NCI-H2107 treated with DMSO at 0.1 percent for 48 hours (cell line): ENCODE results near the gene HBG1.
"Not testable (repeated sequence)": the region's sequence is repeated elsewhere in the genome, so short reads cannot be mapped to it uniquely, and the experiment has no call there.

Experiments
- DNase-seq: peaks from one replicate; lab custom pipeline; 2025; ENCODE audit not compliant: unreplicated experiment; lab: John Stamatoyannopoulos, UW

Gene HBG1

GRCh38 chr11:5249807-5250396 lies at the start of gene HBG1:
TSS of gene HBG1 (minus strand) at chr11:5249857. CDS start at chr11:5249804, 53 bp downstream.
- not testable (repeated sequence) for DNase-seq

DNA sequence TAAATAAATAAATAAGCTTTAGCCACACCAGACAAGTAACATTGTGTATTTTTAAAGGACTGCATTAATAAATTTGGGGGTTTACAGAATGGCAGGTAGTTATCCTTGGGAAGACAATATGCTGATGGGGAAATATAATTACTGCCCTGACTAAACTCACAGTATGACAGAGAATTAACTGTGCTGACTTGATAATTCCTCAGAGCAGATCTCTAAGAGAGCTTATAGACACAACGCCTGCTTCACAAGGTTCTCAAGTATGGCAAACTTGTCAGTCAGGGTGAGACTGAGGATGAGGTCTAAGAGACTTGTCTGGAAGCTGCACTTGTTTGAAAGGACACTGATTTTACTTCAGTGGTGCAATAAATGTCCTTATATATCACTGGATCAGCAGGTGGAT lies 48.8 kb upstream of the HBG1 start:
- DNase-seq: no peak

DNA sequence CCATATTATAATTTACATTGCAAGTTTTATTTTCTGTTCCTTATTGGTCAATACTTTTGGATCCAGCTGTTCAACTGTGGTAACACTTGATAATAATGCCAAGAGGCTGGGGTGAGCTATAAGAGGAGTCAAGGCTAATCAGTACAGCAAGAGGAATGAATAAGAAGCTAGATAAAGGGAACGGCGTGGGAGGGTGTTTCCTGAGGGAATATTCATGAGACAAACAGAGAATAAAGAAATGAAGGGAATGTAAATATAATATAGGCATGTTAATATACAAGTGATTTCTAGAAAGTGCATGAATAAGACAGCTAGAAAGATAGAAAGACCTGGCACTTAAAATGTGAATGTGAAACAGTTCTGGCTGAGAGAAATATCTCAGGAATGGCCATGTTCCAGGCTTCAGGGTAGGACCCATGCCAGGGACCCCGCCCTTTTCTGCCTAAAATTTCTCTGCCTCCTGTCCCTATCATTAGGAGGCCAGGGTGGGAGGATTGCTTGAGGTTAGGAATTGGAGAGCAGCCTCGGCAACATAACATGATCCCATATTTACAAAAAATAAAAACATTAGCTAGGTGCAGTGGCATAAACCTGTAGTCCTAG lies 48.2 kb upstream of the HBG1 start:
- no peak for DNase-seq

DNA sequence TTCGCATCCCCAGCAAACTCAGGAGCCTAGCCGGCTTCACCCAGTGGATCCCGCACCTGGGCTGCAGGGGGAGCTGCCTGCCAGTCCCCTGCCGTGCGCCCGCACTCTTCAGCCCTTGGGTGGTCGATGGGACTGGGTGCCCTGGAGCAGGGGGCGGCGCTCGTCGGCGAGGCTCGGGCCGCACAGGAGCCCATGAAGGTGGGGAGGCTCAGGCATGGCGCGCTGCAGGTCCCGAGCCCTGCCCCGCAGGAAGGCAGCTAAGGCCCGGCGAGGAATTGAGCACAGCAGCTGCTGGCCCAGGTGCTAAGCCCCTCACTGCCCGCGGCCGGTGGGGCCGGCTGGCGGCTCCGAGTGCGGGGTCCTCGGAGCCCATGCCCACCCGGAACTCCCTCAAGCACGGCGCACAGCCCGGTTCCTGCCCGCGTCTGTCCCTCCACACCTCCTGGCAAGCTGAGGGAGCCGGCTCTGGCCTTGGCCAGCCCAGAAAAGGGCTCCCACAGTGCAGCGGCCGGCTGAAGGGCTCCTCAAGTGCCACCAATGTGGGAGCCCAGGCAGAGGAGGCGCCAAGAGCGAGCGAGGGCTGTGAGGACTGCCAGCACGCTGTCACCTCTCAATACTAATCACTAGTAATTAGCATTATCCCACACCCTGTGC lies 44.8 kb upstream of the HBG1 start:
- DNase-seq: not testable (repeated sequence)

DNA sequence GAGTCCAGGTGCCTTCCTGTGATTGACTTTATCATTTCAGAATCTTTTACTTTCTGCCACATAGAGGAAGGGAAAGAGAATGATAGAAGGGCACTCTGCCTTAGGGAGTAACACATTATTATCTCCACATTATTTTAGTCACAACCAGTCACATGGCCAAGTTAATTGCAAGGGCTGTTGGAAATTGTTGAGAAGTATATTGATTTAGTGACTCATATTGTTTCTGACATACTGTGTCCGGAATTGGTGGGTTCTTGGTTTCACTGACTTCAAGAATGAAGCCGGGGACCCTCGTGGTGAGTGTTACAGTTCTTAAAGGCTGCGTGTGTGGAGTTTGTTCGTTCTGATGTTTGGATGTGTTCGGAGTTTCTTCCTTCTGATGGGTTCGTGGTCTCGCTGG lies 43.4 kb upstream of the HBG1 start:
- no peak for DNase-seq

DNA sequence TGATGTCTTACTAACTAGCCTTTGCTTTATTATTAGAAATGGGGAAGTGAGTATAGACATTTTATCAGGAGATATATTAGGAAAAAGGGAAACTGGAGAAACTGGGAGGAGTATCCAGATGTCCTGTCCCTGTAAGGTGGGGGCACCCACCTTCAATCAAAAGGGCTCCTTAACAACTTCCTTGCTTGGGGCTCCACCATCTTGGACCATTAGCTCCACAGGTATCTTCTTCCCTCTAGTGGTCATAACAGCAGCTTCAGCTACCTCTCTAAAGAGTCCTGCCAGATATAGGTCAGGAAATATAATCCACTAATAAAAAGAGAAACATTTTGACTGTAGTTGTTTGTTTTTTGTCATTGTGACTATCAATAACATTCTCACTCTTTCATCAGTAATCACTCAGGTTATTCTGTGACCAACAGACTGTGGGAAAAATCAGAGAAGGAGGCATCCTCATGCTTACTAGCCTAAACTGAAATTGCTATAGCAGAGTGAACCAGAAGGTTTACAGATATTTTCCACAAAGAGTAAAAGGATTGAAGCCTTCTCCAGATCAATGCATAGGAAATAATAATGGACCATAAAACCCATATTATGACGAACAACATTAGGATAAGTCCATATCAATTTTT lies 41.7 kb upstream of the HBG1 start:
- no peak for DNase-seq

DNA sequence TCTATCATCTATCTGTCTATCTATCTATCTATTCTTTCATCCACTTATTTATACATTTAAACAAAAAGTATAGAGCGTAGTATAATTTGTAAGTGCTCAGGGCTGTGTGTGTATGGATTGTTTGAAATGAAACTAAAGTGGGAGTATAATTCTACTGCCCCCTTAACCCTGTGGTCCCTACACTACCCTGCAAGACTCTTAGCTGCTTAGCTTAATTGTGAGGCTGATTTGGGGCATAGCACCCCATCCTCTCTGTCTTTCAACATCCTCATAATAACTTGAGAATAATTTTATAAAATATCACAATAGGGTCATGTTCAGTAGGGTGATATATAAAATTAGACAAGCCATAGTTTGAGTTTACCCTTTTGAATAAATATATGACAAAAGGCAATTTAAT lies 40.4 kb upstream of the HBG1 start:
- no peak for DNase-seq

- no peak for DNase-seq
These were observed 40.0 kb upstream of the HBG1 start for GRCh38 chr11:5289696-5290095.

- no peak for DNase-seq
These were observed 39.4 kb upstream of the HBG1 start for GRCh38 chr11:5288906-5289550.

DNA sequence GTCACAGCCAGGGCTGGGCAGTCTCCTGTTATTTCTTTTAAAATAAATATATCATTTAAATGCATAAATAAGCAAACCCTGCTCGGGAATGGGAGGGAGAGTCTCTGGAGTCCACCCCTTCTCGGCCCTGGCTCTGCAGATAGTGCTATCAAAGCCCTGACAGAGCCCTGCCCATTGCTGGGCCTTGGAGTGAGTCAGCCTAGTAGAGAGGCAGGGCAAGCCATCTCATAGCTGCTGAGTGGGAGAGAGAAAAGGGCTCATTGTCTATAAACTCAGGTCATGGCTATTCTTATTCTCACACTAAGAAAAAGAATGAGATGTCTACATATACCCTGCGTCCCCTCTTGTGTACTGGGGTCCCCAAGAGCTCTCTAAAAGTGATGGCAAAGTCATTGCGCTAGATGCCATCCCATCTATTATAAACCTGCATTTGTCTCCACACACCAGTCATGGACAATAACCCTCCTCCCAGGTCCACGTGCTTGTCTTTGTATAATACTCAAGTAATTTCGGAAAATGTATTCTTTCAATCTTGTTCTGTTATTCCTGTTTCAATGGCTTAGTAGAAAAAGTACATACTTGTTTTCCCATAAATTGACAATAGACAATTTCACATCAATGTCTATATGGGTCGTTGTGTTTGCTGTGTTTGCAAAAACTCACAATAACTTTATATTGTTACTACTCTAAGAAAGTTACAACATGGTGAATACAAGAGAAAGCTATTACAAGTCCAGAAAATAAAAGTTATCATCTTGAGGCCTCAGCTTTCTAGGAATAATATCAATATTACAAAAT lies 38.6 kb upstream of the HBG1 start:
- no peak for DNase-seq

DNA sequence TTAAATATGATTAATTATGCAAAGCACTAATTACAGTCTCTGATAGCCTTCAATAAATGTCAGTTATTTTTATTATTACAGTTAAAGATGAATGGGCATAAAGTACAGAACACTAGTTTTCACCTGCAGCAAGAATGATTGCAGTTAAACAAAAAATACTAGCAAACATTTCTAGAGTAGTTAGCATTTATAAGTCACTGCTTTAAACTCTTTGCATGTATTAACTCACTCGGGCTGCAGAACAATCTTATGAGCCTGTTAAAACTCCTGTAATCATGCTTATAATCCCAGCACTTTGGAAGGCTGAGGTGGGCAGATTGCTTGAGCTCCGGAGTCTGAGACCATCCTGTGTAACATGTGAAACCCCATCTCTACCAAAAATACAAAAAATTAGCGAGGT lies 37.2 kb upstream of the HBG1 start:
- DNase-seq: no peak

DNA sequence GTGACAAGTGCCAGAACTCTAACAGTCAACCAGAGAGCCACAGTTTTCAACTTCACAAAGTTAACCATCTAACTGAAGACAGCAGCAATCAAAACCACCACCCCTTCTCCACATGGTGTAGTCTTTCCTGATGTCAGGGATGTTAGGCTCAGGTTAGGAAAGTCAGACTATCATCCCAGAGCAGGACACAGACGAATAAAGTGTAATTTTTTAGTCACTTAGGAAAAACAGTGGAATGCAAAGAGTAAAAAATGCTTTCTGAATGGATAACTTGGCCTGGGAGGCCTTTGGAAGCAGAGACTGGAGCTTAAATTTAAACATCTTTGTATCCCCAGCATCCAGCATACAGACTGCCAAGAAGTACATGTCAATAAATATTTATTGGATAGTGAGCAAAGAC lies 36.7 kb upstream of the HBG1 start:
- DNase-seq: no peak

DNA sequence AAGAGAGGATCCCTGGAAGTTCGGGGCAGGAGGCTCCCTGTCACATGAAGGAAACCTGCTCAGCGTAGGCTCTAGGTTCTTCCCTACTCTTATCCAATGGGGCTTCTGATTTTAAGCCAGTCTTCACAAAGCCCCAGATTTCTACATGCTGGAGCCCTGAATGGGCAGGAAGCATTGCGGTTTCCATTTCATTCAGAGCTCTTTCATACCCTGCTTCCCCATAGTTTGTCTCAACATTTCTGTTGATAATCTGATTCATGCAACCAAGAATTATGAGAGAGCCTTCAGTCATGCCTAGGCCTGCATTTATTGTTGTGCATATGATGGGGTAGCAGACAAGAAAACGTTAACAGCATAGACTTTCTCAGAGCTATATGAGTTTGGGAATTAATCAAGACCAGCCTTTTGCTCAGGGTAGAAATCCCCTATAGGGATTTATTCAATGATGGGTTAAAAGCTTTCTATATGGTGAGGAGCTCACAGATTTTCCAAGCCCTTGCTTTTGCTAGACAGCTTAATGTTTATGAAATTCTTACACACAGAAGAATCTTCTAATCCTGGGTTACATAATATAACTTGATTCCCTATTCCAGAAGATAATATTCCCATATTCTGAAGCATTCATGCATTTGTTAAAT lies 36.2 kb upstream of the HBG1 start:
- no peak for DNase-seq

DNA sequence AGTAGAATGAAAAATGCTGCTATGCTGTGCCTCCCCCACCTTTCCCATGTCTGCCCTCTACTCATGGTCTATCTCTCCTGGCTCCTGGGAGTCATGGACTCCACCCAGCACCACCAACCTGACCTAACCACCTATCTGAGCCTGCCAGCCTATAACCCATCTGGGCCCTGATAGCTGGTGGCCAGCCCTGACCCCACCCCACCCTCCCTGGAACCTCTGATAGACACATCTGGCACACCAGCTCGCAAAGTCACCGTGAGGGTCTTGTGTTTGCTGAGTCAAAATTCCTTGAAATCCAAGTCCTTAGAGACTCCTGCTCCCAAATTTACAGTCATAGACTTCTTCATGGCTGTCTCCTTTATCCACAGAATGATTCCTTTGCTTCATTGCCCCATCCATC lies 35.0 kb upstream of the HBG1 start:
- no peak for DNase-seq

GRCh38 chr11:5283882-5284281 lies 34.2 kb upstream of the HBG1 start:
- no peak for DNase-seq

- no peak for DNase-seq
These were observed 33.4 kb upstream of the HBG1 start for GRCh38 chr11:5283086-5283485.

GRCh38 chr11:5282628-5283027 lies 33.0 kb upstream of the HBG1 start:
- no peak for DNase-seq

DNA sequence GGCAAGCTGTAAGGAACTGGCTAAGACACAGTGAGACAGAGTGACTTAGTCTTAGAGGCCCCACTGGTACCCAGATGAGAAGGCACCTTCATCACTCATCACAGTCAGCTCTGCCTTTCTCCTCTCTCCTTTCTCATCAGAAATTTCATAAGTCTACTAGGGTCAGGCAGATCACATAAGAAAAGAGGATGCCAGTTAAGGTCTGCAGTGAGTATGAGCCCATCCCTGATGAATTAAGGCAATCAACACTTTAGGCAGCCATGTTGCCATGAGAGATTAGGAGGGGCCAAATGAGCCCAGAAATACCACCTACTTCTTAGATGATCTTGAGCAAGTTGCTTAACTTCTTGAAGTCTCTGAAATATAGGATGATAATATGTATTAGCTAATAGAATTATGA lies 31.9 kb upstream of the HBG1 start:
- DNase-seq: no peak

GRCh38 chr11:5280582-5281102 lies 31.0 kb upstream of the HBG1 start:
- no peak for DNase-seq

- DNase-seq: no peak
These were observed 29.9 kb upstream of the HBG1 start for GRCh38 chr11:5279471-5280090.
